ENCODE measurements around the gene CNTN6.

CNTN6 gene

GRCh38 chr3:1232276-1232675, 139.5 kb downstream of the CNTN6 start:
- Histone ChIP-seq H3K36me3 (ENCODE audit: control insufficient read depth in 2 of 2, insufficient read depth in 1 of 2, low read length in 2 of 2) (no peaks in the 10 kb centered on the region), H3K4me3 (ENCODE audit: low read depth, low read length) (no peak overlapping the region), H3K9me3 (ENCODE audit: control insufficient read depth, insufficient read depth, low read depth, low read length) (no peaks in the 10 kb centered on the region), H3K27ac (ENCODE audit: extremely low read depth, low read depth, low read length) (no peak overlapping the region), H3K4me1 (ENCODE audit: control insufficient read depth, insufficient read depth, low read length) (no peaks in the 10 kb centered on the region)
- CTCF ChIA-PET: no interaction called here
- POLR2A ChIA-PET: no interaction called here
- no peak for TF ChIP-seq ZNF19 (tag by site-specific recombination; IDR thresholded peaks at IDR 0.05; ENCODE audit: low read depth)
- no peak for TF ChIP-seq ZNF24 (tag by site-specific recombination; IDR thresholded peaks at IDR 0.05)
- TF ChIP-seq ZNF112 (tag by site-specific recombination; IDR thresholded peaks at IDR 0.05): no peak
- TF ChIP-seq ZBTB48 (tag by site-specific recombination; IDR thresholded peaks at IDR 0.05): no peak
- no peak for TF ChIP-seq BCL6B (tag by site-specific recombination; IDR thresholded peaks at IDR 0.05)
- TF ChIP-seq ZNF155 (tag by site-specific recombination; IDR thresholded peaks at IDR 0.05): no peak
- no peak for TF ChIP-seq ZNF776 (tag by site-specific recombination; IDR thresholded peaks at IDR 0.05; ENCODE audit: borderline replicate concordance)
- TF ChIP-seq ZNF341 (tag by site-specific recombination; IDR thresholded peaks at IDR 0.05; ENCODE audit: low read depth): no peak
- TF ChIP-seq MYNN (tag by site-specific recombination; IDR thresholded peaks at IDR 0.05; ENCODE audit: borderline replicate concordance): no peak
- TF ChIP-seq ZNF488 (tag by site-specific recombination; IDR thresholded peaks at IDR 0.05): no peak
- TF ChIP-seq PRDM4 (tag by site-specific recombination; IDR thresholded peaks at IDR 0.05): no peak
- no peak for TF ChIP-seq ZNF37A (tag by site-specific recombination; IDR thresholded peaks at IDR 0.05)
- no peak for TF ChIP-seq PATZ1 (tag by site-specific recombination; IDR thresholded peaks at IDR 0.05)
- no peak for TF ChIP-seq SCRT1 (tag by site-specific recombination; IDR thresholded peaks at IDR 0.05; ENCODE audit: borderline replicate concordance)
- TF ChIP-seq ZNF513 (tag by site-specific recombination; IDR thresholded peaks at IDR 0.05): no peak
- no peak for TF ChIP-seq ZNF549 (tag by site-specific recombination; IDR thresholded peaks at IDR 0.05)
- TF ChIP-seq HOXA7 (CRISPR knock-in tag; IDR thresholded peaks at IDR 0.05; ENCODE audit: borderline replicate concordance): no peak
- no peak for TF ChIP-seq ZNF394 (tag by site-specific recombination; IDR thresholded peaks at IDR 0.05; ENCODE audit: borderline replicate concordance)
- no peak for TF ChIP-seq HIC1 (tag by site-specific recombination; IDR thresholded peaks at IDR 0.05)

Data from HEK293 (cell line).